ENCODE measurements around the gene NTF3.

GRCh38 chr12:5509557-5509956, 77.6 kb downstream of the NTF3 start:
- TF ChIP-seq POLR2AphosphoS5 (IDR thresholded peaks at IDR 0.05; ENCODE audit: low read depth, low read length) (no peak), POLR2A (IDR thresholded peaks at IDR 0.05; ENCODE audit: low read depth, low read length) (no peak)

All from GM12892 (cell line).